ENCODE data around the gene CCDC92. TPM values are rescaled to one million over a fixed set of nuclear protein-coding genes. Genes with fewer than 3 reads are reported as not detected.

CCDC92 gene
- total RNA-seq, 2 experiments from 2014 or later = 11.5 to 12.7 TPM

- CTCF ChIA-PET = no interaction called here
- Histone ChIP-seq H3K27me3 (ENCODE audit: control insufficient read depth in 1 of 2, insufficient read depth in 2 of 2, low read length in 2 of 2) (no peaks in the 10 kb centered on the region), H3K9me3 (ENCODE audit: control insufficient read depth in 1 of 2, insufficient read depth in 1 of 2, low read length in 2 of 2) (no peaks in the 10 kb centered on the region), H3K4me1 (ENCODE audit: insufficient read depth, low read length) (no peaks in the 10 kb centered on the region), H3K27ac (ENCODE audit: low read depth in 1 of 2, low read length in 2 of 2) (no peak overlapping the region), H3K4me3 (ENCODE audit: low read length) (no peak overlapping the region), H3K36me3 (ENCODE audit: insufficient read depth, low read length) (no peaks in the 10 kb centered on the region)
- H3K4me3 Mint-ChIP-seq = no peak overlapping the region
- DNase-seq (no peak), ATAC-seq (ENCODE audit: poor library complexity) (no peak)
- intact Hi-C loops (cut with DNase I, micrococcal nuclease) = no loop called here
- no peak overlapping the region for H3K27ac Mint-ChIP-seq
- POLR2A ChIA-PET = no interaction called here
- TF ChIP-seq, protein P1, sequence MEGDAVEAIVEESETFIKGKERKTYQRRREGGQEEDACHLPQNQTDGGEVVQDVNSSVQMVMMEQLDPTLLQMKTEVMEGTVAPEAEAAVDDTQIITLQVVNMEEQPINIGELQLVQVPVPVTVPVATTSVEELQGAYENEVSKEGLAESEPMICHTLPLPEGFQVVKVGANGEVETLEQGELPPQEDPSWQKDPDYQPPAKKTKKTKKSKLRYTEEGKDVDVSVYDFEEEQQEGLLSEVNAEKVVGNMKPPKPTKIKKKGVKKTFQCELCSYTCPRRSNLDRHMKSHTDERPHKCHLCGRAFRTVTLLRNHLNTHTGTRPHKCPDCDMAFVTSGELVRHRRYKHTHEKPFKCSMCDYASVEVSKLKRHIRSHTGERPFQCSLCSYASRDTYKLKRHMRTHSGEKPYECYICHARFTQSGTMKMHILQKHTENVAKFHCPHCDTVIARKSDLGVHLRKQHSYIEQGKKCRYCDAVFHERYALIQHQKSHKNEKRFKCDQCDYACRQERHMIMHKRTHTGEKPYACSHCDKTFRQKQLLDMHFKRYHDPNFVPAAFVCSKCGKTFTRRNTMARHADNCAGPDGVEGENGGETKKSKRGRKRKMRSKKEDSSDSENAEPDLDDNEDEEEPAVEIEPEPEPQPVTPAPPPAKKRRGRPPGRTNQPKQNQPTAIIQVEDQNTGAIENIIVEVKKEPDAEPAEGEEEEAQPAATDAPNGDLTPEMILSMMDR (IDR thresholded peaks at IDR 0.05) = no peak
- H3K4me1 Mint-ChIP-seq (ENCODE audit: low read depth) = no peaks in the 10 kb centered on the region
- H3K36me3 Mint-ChIP-seq (ENCODE audit: low read depth) = peaks cover 10% of the 10 kb centered on the region
- H3K27me3 Mint-ChIP-seq = no peaks in the 10 kb centered on the region
- no peaks in the 10 kb centered on the region for H3K9me3 Mint-ChIP-seq
Observed at GRCh38 chr12:123954647-123955350, 17.8 kb downstream of the CCDC92 start.

DNA sequence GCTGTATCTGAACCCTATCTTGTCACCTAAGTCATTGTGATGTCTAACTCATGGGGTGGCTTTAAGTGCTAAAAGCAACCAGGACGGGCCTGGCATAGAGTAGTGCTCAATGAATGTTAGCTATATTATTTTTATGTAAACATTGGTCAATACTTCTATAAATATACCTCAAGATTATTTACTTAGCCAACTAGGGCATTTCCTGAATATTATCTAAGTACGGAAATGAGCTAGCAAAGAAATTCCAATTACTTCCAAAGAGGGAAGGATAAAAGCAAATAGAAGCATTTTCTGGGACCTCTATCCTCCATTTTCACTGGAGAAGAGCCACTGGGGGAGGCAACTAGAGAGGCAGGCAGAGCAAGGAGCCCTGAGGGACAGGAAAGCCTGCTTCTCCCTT, 20.6 kb downstream of the CCDC92 start:
- Mint-ChIP-seq H3K4me1 (ENCODE audit: low read depth) (no peaks in the 10 kb centered on the region), H3K27ac (no peak overlapping the region), H3K27me3 (no peaks in the 10 kb centered on the region), H3K36me3 (ENCODE audit: low read depth) (peaks cover 11% of the 10 kb centered on the region), H3K4me3 (no peak overlapping the region), H3K9me3 (no peaks in the 10 kb centered on the region)
- no peak for ATAC-seq (ENCODE audit: poor library complexity)
- Histone ChIP-seq H3K27ac (ENCODE audit: low read depth in 1 of 2, low read length in 2 of 2) (no peak overlapping the region), H3K36me3 (ENCODE audit: insufficient read depth, low read length) (peaks cover 4% of the 10 kb centered on the region), H3K27me3 (ENCODE audit: control insufficient read depth in 1 of 2, insufficient read depth in 2 of 2, low read length in 2 of 2) (no peaks in the 10 kb centered on the region), H3K4me3 (ENCODE audit: low read length) (no peak overlapping the region), H3K9me3 (ENCODE audit: control insufficient read depth in 1 of 2, insufficient read depth in 1 of 2, low read length in 2 of 2) (no peaks in the 10 kb centered on the region), H3K4me1 (ENCODE audit: insufficient read depth, low read length) (no peaks in the 10 kb centered on the region)
- ChIA-PET POLR2A (no interaction called here), CTCF (no interaction called here)
- TF ChIP-seq, protein P1 (IDR thresholded peaks at IDR 0.05) = no peak
- DNase-seq = no peak
- intact Hi-C loops (cut with DNase I, micrococcal nuclease) = no loop called here

- no peak overlapping the region for H3K4me3 Mint-ChIP-seq
- intact Hi-C loops (cut with DNase I, micrococcal nuclease) = loop anchor here in 1 of 2 experiments (2.0 kb wide), 1 partner anchor 17 kb away; no protein-coding TSS in a partner anchor
- no peaks in the 10 kb centered on the region for H3K27me3 ChIP-seq (ENCODE audit: control insufficient read depth in 1 of 2, insufficient read depth in 2 of 2, low read length in 2 of 2)
- H3K4me3 ChIP-seq (ENCODE audit: low read length) = no peak overlapping the region
- peaks cover 4% of the 10 kb centered on the region for H3K36me3 ChIP-seq (ENCODE audit: insufficient read depth, low read length)
- DNase-seq (no peak), ATAC-seq (ENCODE audit: poor library complexity) (no peak)
- H3K27me3 Mint-ChIP-seq = no peaks in the 10 kb centered on the region
- ChIA-PET CTCF (no interaction called here), POLR2A (interaction anchor here (1.0 kb wide), 1 partner anchor 20 kb away, joined by 3 read pairs; no protein-coding TSS in a partner anchor)
- H3K4me1 ChIP-seq (ENCODE audit: insufficient read depth, low read length) = no peaks in the 10 kb centered on the region
- no peaks in the 10 kb centered on the region for H3K4me1 Mint-ChIP-seq (ENCODE audit: low read depth)
- TF ChIP-seq, protein P1 (IDR thresholded peaks at IDR 0.05) = no peak
- H3K27ac Mint-ChIP-seq = no peak overlapping the region
- peaks cover 7% of the 10 kb centered on the region for H3K36me3 Mint-ChIP-seq (ENCODE audit: low read depth)
- H3K27ac ChIP-seq (ENCODE audit: low read depth in 1 of 2, low read length in 2 of 2) = no peak overlapping the region
- no peaks in the 10 kb centered on the region for H3K9me3 ChIP-seq (ENCODE audit: control insufficient read depth in 1 of 2, insufficient read depth in 1 of 2, low read length in 2 of 2)
- H3K9me3 Mint-ChIP-seq = no peaks in the 10 kb centered on the region
Observed at GRCh38 chr12:123951467-123951866, 21.2 kb downstream of the CCDC92 start.
